Heart left ventricle (tissue), 13 donors: ENCODE data around the gene KHDC4.

Experiments
- POLR2A ChIP-seq, 2 donors: fragments of 450-650 bp; IDR thresholded peaks; one replicate each; pipeline ENCODE4 v1.6.1; 2017; ENCODE audit warnings: antibody characterized with exemption in 2 of 2, mild to moderate bottlenecking in 2 of 2, moderate library complexity in 2 of 2
- TF ChIP-seq, protein P1 (sequence below), 12 donors: fragments of 200-600 bp; sonication (generic) in 4 of 12; IDR thresholded peaks; one replicate each; pipeline versions ENCODE4 v1.5.0 to v1.8.0; 2018 to 2022; ENCODE audit warnings: antibody characterized with exemption in 12 of 12, mild to moderate bottlenecking in 5 of 12
- donor health status: ischemic (EF 13 %, LVEDD 7.1; RV severe dilation, severe dysfunction).
- donor health status: DM: no; HTN: yes; CAD: no.
- donor health status: DM: no; HTN: no; CAD: no.
- donor health status: ischemic (EF 25% LVEDD 6.9; RV normal size, moderate dysfunction).
- donor health status: ischemic (EF 25% LVEDD 5.7; RV mildly dilated, moderate dysfunction).
- donor health status: ischemic (EF 35%, LVEDD 5.7; RV mildly dilated, moderate dysfunction).
- donor health status: nonischemic (EF 11% LVEDD 7.7; RV severe dilation, severe dysfunction).
- donor health status: DM: yes; HTN: yes; CAD: no.
- donor health status: PGD.
- donor health status: ischemic (EF 29% LVEDD 5.4; RV normal size, mild dysfunction).
- donor health status: nonischemic (EF 23%, LVEDD 6.1; RV moderate dilation, normal function).

DNA sequence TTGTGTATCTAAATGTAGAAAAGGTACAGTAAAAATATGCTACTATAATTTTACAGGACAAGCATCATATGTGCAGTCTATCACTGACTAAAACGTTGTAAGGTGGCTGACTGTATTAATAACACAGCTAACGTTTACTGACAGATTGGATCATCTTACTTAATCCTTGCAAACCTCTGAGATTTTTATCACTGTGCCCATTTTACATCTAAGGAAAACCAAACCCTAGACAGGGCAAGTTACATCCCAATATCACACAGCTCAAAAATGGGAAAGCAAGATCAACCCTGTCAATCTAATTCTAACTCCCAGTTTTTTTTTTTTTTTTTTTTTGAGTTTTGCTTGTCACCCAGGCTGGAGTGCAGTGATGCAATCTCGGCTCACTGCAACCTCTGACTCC is 15.6 kb downstream of the KHDC4 start:
- TF ChIP-seq, protein P1, sequence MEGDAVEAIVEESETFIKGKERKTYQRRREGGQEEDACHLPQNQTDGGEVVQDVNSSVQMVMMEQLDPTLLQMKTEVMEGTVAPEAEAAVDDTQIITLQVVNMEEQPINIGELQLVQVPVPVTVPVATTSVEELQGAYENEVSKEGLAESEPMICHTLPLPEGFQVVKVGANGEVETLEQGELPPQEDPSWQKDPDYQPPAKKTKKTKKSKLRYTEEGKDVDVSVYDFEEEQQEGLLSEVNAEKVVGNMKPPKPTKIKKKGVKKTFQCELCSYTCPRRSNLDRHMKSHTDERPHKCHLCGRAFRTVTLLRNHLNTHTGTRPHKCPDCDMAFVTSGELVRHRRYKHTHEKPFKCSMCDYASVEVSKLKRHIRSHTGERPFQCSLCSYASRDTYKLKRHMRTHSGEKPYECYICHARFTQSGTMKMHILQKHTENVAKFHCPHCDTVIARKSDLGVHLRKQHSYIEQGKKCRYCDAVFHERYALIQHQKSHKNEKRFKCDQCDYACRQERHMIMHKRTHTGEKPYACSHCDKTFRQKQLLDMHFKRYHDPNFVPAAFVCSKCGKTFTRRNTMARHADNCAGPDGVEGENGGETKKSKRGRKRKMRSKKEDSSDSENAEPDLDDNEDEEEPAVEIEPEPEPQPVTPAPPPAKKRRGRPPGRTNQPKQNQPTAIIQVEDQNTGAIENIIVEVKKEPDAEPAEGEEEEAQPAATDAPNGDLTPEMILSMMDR (IDR thresholded peaks at IDR 0.05), result no peak
- TF ChIP-seq POLR2A (IDR thresholded peaks at IDR 0.05), result no peak
